HG03460 (cell line): ENCODE results near the gene GABBR2.
"Not testable (repeated sequence)": the region's sequence is repeated elsewhere in the genome, so short reads cannot be mapped to it uniquely, and the experiment has no call there.

Experiments used
- ATAC-seq: cut with Tn5 transposase; IDR thresholded peaks from one replicate; pipeline ENCODE4 v1.9.1; 2021; ENCODE audit not compliant: unreplicated experiment

Gene GABBR2

GRCh38 chr9:98517761-98518160, 191.0 kb downstream of the GABBR2 start:
- ATAC-seq, result no peak

- ATAC-seq, result no peak
Measured at GRCh38 chr9:98516897-98517503, 191.7 kb downstream of the GABBR2 start.

DNA sequence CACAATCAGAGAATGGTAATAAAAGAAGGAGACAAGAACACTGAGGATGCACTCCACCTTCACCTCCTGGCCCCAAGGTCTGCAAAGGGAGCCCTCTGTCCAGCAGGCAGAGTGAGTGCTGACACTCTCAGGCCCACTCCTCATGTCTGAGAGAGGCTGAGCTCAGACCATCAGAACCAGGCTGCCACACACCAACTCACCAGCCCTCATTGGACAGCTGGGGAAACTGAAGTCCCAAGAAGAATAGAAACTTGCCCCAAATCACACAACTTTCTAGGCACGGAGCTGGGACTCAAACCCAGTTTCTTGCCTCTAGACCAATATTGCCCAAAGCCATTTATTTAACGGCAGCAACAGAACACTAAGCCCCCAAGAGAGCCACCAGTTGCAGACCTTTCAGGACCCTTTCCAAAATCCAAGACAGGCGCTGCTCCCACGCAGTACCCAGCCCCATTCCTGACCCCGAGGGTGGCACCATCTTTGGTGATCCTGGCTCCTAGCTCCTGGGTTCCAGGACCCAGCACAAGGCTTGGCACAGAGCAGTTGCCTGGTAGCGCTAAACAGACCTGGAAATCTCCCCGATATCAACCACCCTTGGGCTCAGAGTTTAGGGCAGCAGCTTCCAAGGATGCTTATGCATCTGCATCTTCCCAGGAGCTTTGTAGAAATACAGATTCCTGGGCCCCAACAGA, 192.4 kb downstream of the GABBR2 start:
- no peak for ATAC-seq

DNA sequence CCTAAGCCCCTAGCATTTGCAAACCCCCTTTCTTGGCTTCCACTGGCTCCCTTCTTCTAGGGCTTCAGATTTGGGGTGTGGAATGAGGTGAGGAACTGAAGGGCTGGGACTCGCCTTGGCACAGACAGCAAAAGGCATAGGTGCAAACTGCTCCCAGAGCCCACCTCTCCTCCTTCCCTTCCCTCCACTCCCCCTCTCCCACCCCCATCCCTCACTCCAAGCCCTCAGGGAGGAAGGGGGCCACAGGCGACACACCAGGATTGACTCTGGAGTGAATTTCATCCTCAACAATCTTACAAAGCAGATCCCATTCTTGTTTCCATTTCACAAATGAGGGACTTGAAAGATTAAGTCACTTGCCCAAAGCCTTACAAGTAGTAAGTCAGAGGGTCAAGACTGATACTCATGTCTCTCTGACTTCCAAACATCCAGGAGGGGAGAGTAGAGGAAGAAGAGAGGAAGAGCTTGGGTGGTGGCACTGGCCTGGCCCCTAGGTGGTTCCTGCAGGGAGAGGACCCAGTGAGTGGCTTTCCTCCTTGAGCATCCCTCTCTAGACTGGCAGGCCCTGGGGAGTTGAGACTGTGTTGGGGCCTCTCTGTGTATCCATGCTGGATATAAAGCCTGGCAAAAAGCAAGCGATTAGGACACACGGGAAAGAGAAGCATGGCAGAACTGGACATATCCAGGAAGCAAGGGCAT, 193.1 kb downstream of the GABBR2 start:
- no peak for ATAC-seq

- no peak for ATAC-seq
Measured at GRCh38 chr9:98514841-98515240, 193.9 kb downstream of the GABBR2 start.

DNA sequence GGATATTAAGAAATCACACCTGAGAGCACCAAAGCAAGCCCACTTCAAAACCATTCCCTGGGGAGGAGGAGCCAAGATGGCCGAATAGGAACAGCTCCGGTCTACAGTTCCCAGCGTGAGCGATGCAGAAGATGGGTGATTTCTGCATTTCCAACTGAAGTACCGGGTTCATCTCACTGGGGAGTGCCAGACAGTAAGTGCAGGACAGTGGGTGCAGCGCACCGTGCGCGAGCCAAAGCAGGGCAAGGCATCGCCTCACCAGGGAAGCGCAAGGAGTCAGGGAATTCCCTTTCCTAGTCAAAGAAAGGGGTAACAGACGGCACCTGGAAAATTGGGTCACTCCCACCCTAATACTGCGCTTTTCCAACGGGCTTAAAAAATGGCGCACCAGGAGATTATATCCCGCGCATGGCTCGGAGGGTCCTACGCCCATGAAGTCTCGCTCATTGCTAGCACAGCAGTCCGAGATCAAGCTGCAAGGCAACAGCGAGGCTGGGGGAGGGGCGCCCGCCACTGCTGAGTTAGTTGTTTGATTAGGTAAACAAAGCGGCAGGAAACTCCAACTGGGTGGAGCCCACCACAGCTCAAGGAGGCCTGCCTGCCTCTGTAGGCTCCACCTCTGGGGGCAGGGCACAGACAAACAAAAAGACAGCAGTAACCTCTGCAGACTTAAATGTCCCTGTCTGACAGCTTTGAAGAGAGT, 200.4 kb downstream of the GABBR2 start:
- not testable (repeated sequence) for ATAC-seq

- no peak for ATAC-seq
Measured at GRCh38 chr9:98506422-98507054, 202.2 kb downstream of the GABBR2 start.

GRCh38 chr9:98504298-98505282, 204.1 kb downstream of the GABBR2 start:
- no peak for ATAC-seq

GRCh38 chr9:98503867-98504266, 204.9 kb downstream of the GABBR2 start:
- ATAC-seq, result no peak

GRCh38 chr9:98502976-98503325, 205.8 kb downstream of the GABBR2 start:
- no peak for ATAC-seq

DNA sequence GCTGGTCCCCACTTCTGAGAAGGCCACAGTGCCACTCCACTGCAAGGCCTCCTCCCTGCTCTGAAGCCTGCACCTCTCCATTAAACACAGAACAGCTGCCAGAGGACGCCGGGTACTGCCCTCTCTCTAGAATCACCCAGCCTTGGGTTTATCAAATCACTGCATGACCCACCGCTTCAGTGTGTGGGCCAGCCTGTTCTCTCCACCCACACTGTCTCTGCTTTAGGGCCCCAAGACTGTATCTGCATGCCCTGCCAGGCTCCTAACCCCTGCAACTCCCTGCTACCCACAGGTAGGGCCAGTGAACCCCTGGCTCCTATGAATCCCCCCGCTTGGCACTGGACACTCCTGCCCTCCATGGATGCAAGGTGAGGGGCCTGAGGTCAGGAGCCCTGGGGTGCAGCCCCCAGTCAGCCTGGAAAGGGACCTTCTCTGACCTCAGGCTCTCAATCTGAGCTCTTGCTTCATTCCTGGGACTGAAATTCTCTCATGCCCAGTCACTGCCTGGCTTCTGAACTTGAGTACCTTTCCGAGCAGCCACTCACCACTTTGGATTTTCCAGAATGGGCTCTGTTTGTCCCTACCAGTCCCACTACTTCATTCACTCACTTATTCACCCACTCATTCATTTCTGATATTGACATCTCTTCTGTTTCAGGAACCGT, 206.3 kb downstream of the GABBR2 start:
- ATAC-seq, result no peak

- no peak for ATAC-seq
Measured at GRCh38 chr9:98501819-98502218, 206.9 kb downstream of the GABBR2 start.

GRCh38 chr9:98501259-98501658, 207.5 kb downstream of the GABBR2 start:
- ATAC-seq, result not testable (repeated sequence)

DNA sequence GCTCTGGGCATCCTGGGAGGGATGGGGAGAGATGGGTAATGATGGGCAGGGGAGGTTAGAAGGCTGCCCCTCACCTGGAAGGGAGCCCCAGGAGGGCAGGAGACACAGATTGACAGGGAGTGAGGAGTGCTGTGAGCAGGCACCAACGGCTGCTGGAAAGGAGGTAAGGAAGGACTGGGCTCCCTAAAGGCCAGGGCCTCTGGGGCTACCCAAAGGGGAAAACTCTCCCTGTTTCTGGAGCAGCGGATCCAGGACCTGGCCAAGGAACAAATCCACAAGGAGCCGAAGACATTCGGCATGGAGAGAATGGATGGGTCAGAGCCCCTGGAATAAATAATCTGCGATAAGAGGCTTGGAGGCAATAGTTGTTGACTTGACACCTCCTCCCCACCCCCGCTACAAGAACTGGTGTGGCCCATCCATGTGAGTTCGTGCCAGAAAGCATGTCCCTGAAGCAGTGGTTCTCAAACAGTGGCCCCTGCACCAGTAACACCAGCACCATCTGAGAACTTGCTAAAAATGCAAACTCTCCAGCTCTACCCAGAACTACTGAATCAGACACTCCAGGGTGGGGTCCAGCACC, 208.3 kb downstream of the GABBR2 start:
- no peak for ATAC-seq

DNA sequence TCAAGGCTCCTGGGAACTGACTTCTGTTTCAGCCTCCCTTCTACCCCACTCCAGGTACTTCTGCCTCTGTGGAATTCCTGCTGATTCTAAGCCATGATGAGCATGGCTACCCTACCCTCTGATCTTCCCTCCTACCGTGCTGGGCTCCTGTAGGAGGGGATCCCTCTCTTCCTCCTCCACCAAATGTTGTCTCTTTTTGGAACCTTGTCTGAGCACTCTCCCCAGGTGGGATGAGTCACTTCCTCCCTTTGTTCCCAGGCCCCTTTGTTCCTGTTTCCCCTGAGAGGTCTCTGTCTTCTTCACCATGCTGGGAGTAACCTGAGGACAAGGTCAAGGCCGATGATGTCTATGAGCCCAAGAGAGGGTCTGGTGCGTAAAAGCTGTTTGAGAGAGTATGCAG, 213.2 kb downstream of the GABBR2 start:
- ATAC-seq, result no peak

DNA sequence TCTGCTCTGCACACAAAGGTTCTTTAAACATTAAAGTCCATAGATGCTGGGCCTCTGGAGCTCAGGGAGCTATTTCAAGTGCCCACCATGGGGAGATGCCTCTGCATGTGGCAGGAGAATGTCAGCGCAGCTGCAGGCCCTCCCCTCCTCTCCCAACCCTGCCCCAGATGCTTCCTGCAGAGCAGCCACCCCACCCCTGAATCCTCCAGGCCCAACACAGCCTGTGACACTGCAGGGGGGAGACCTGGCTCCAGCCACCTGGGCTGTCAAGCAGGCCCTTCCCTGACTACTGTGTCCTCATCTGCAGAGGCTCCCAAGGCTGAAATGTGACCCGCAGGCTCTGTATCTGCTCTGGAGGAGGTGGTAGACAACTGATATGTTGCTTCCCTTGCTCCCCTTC, 213.9 kb downstream of the GABBR2 start:
- no peak for ATAC-seq

GRCh38 chr9:98491828-98492227, 216.9 kb downstream of the GABBR2 start:
- no peak for ATAC-seq

- no peak for ATAC-seq
Measured at GRCh38 chr9:98491231-98491651, 217.5 kb downstream of the GABBR2 start.
